Measurements from ENCODE around the gene DDX39A.

The DDX39A gene

GRCh38 chr19:14393329-14393728 lies 25.8 kb downstream of the DDX39A start:
- Histone ChIP-seq H3K9me2 (replicated peaks; ENCODE audit: insufficient read depth, low read length) (no peaks in the 10 kb centered on the region), H3K27me3 (ENCODE audit: low read length) (no peaks in the 10 kb centered on the region), H3K4me3 (ENCODE audit: insufficient read depth, low read length, poor library complexity, severe bottlenecking) (no peak overlapping the region), H3K79me2 (ENCODE audit: insufficient read depth, low read length) (no peaks in the 10 kb centered on the region), H3K9me3 (ENCODE audit: insufficient read depth, low read length) (no peaks in the 10 kb centered on the region), H3K4me2 (ENCODE audit: low read depth, low read length, poor library complexity, severe bottlenecking) (no peak overlapping the region), H3F3A (ENCODE audit: insufficient read depth) (no peaks in the 10 kb centered on the region), H3K27ac (ENCODE audit: low read depth, low read length) (no peak overlapping the region), H3K36me3 (ENCODE audit: low read length) (no peaks in the 10 kb centered on the region), H4K20me1 (ENCODE audit: low read depth, low read length) (no peaks in the 10 kb centered on the region), H3K9ac (ENCODE audit: low read length) (no peak overlapping the region), H2AFZ (ENCODE audit: low read depth, low read length, severe bottlenecking) (no peak overlapping the region)
- TF ChIP-seq CTCF (IDR thresholded peaks at IDR 0.05; ENCODE audit: insufficient read depth, low read length, poor library complexity, severe bottlenecking): no peak
- no peak for TF ChIP-seq EZH2phosphoT487 (conservative IDR thresholded peaks at IDR 0.05; ENCODE audit: low read length)

- Histone ChIP-seq H3K36me3 (ENCODE audit: low read length) (no peaks in the 10 kb centered on the region), H3K9me2 (replicated peaks; ENCODE audit: insufficient read depth, low read length) (no peaks in the 10 kb centered on the region), H3F3A (ENCODE audit: insufficient read depth) (no peaks in the 10 kb centered on the region), H3K4me2 (ENCODE audit: low read depth, low read length, poor library complexity, severe bottlenecking) (no peak overlapping the region), H3K27me3 (ENCODE audit: low read length) (no peaks in the 10 kb centered on the region), H3K27ac (ENCODE audit: low read depth, low read length) (no peak overlapping the region), H3K79me2 (ENCODE audit: insufficient read depth, low read length) (no peaks in the 10 kb centered on the region), H3K4me3 (ENCODE audit: insufficient read depth, low read length, poor library complexity, severe bottlenecking) (no peak overlapping the region), H3K9ac (ENCODE audit: low read length) (no peak overlapping the region), H4K20me1 (ENCODE audit: low read depth, low read length) (no peaks in the 10 kb centered on the region), H2AFZ (ENCODE audit: low read depth, low read length, severe bottlenecking) (no peak overlapping the region), H3K9me3 (ENCODE audit: insufficient read depth, low read length) (no peaks in the 10 kb centered on the region)
- no peak for TF ChIP-seq EZH2phosphoT487 (conservative IDR thresholded peaks at IDR 0.05; ENCODE audit: low read length)
- no peak for TF ChIP-seq CTCF (IDR thresholded peaks at IDR 0.05; ENCODE audit: insufficient read depth, low read length, poor library complexity, severe bottlenecking)
Observed at GRCh38 chr19:14391156-14391821, 27.9 kb downstream of the DDX39A start.

- Histone ChIP-seq H3K9me2 (replicated peaks; ENCODE audit: insufficient read depth, low read length) (no peaks in the 10 kb centered on the region), H3K27me3 (ENCODE audit: low read length) (no peaks in the 10 kb centered on the region), H3K36me3 (ENCODE audit: low read length) (no peaks in the 10 kb centered on the region)
Observed at GRCh38 chr19:14390548-14390947, 28.6 kb downstream of the DDX39A start.

More at GRCh38 chr19:14390548-14390947, 28.6 kb downstream of the DDX39A start:
- Histone ChIP-seq H2AFZ (ENCODE audit: low read depth, low read length, severe bottlenecking) (no peak overlapping the region), H3K9ac (ENCODE audit: low read length) (no peak overlapping the region), H3K9me3 (ENCODE audit: insufficient read depth, low read length) (no peaks in the 10 kb centered on the region), H3K27ac (ENCODE audit: low read depth, low read length) (no peak overlapping the region), H3K4me3 (ENCODE audit: insufficient read depth, low read length, poor library complexity, severe bottlenecking) (no peak overlapping the region), H3F3A (ENCODE audit: insufficient read depth) (no peaks in the 10 kb centered on the region), H3K4me2 (ENCODE audit: low read depth, low read length, poor library complexity, severe bottlenecking) (no peak overlapping the region), H4K20me1 (ENCODE audit: low read depth, low read length) (no peaks in the 10 kb centered on the region), H3K79me2 (ENCODE audit: insufficient read depth, low read length) (no peaks in the 10 kb centered on the region)
- no peak for TF ChIP-seq EZH2phosphoT487 (conservative IDR thresholded peaks at IDR 0.05; ENCODE audit: low read length)
- no peak for TF ChIP-seq CTCF (IDR thresholded peaks at IDR 0.05; ENCODE audit: insufficient read depth, low read length, poor library complexity, severe bottlenecking)
